ENCODE measurements around the gene OMA1.
"Not testable (repeated sequence)": the region's sequence is repeated elsewhere in the genome, so short reads cannot be mapped to it uniquely, and the experiment has no call there.

GRCh38 chr1:58531842-58532241 is 14.7 kb downstream of the OMA1 start:
- not testable (repeated sequence) for TF ChIP-seq YY1 (IDR thresholded peaks at IDR 0.05; ENCODE audit: insufficient read depth, insufficient read length); SUZ12 (IDR thresholded peaks at IDR 0.05; ENCODE audit: extremely low read depth, insufficient read depth, insufficient read length); ZNF274 (IDR thresholded peaks at IDR 0.05; ENCODE audit: low read depth, low read length)
